Measurements from ENCODE around the gene ANTXRL. TPM values are rescaled to one million over a fixed set of nuclear protein-coding genes. Genes with fewer than 3 reads are reported as not detected.

The ANTXRL gene
- polyA plus RNA-seq, 1 donor from 2014 or later = not detected

DNA sequence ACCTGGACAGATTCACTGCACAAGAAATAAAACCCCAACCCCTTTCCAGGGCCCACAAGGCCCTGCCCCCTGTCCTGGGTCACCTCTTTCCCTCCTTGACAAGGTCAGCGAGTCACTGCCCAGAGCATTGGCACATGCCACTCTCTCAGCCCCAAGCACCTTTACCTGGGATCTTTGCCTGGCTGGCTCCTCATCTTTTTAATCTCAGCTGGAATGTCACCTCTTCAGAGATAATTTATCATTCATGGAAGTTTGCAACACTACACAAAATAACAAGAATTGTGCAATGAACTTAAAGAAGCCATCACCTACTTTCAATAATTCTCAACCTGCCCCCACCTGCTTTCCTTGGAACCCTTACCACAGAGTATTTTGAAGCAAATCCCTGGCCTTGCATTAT, 19.2 kb downstream of the ANTXRL start:
- Histone ChIP-seq H3K9me3 (ENCODE audit: low read length) (no peaks in the 10 kb centered on the region), H2AFZ (ENCODE audit: low read depth, low read length) (no peak overlapping the region), H3K36me3 (ENCODE audit: insufficient read depth, low read length) (no peaks in the 10 kb centered on the region), H3K9me2 (ENCODE audit: insufficient read depth, low read length) (no peaks in the 10 kb centered on the region), H3K79me2 (replicated peaks; ENCODE audit: insufficient read depth, low read length) (no peaks in the 10 kb centered on the region), H3K4me3 (ENCODE audit: low read length) (no peak overlapping the region), H3K9ac (ENCODE audit: low read length) (no peak overlapping the region), H3F3A (ENCODE audit: insufficient read depth, low read length, poor library complexity, severe bottlenecking) (no peaks in the 10 kb centered on the region), H3K27me3 (ENCODE audit: insufficient read depth, low read depth, low read length) (no peaks in the 10 kb centered on the region), H4K20me1 (ENCODE audit: insufficient read depth) (no peaks in the 10 kb centered on the region), H3K27ac (ENCODE audit: low read length) (no peak overlapping the region), H3K4me2 (ENCODE audit: low read length) (no peak overlapping the region)
- no peak for TF ChIP-seq REST (IDR thresholded peaks at IDR 0.05; ENCODE audit: borderline replicate concordance)
- no peak for TF ChIP-seq EZH2 (IDR thresholded peaks at IDR 0.05; ENCODE audit: borderline replicate concordance, insufficient read depth, low read length, poor library complexity, severe bottlenecking)
- TF ChIP-seq, protein P1, sequence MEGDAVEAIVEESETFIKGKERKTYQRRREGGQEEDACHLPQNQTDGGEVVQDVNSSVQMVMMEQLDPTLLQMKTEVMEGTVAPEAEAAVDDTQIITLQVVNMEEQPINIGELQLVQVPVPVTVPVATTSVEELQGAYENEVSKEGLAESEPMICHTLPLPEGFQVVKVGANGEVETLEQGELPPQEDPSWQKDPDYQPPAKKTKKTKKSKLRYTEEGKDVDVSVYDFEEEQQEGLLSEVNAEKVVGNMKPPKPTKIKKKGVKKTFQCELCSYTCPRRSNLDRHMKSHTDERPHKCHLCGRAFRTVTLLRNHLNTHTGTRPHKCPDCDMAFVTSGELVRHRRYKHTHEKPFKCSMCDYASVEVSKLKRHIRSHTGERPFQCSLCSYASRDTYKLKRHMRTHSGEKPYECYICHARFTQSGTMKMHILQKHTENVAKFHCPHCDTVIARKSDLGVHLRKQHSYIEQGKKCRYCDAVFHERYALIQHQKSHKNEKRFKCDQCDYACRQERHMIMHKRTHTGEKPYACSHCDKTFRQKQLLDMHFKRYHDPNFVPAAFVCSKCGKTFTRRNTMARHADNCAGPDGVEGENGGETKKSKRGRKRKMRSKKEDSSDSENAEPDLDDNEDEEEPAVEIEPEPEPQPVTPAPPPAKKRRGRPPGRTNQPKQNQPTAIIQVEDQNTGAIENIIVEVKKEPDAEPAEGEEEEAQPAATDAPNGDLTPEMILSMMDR (IDR thresholded peaks at IDR 0.05; ENCODE audit: poor library complexity, severe bottlenecking) = no peak
- TF ChIP-seq MXI1 (conservative IDR thresholded peaks at IDR 0.05; ENCODE audit: poor library complexity, severe bottlenecking) = no peak

- H3K27ac ChIP-seq (ENCODE audit: low read length) = no peak overlapping the region
- H3K4me3 ChIP-seq (ENCODE audit: low read length) = no peak overlapping the region
- H3K79me2 ChIP-seq (replicated peaks; ENCODE audit: insufficient read depth, low read length) = no peaks in the 10 kb centered on the region
- H3K9me3 ChIP-seq (ENCODE audit: low read length) = no peaks in the 10 kb centered on the region
- no peaks in the 10 kb centered on the region for H3K27me3 ChIP-seq (ENCODE audit: insufficient read depth, low read depth, low read length)
- no peak for TF ChIP-seq POLR2AphosphoS5 (IDR thresholded peaks at IDR 0.05)
- TF ChIP-seq TAF1 (IDR thresholded peaks at IDR 0.05; ENCODE audit: low read depth) = no peak
- H3F3A ChIP-seq (ENCODE audit: insufficient read depth, low read length, poor library complexity, severe bottlenecking) = no peaks in the 10 kb centered on the region
- no peak overlapping the region for H2AFZ ChIP-seq (ENCODE audit: low read depth, low read length)
- H3K36me3 ChIP-seq (ENCODE audit: insufficient read depth, low read length) = no peaks in the 10 kb centered on the region
- H3K9ac ChIP-seq (ENCODE audit: low read length) = no peak overlapping the region
- no peak overlapping the region for H3K4me2 ChIP-seq (ENCODE audit: low read length)
- no peaks in the 10 kb centered on the region for H3K9me2 ChIP-seq (ENCODE audit: insufficient read depth, low read length)
- H4K20me1 ChIP-seq (ENCODE audit: insufficient read depth) = no peaks in the 10 kb centered on the region
These were observed 19.9 kb downstream of the ANTXRL start for GRCh38 chr10:46306516-46307184.

- Histone ChIP-seq H4K20me1 (ENCODE audit: insufficient read depth) (no peaks in the 10 kb centered on the region), H3K79me2 (replicated peaks; ENCODE audit: insufficient read depth, low read length) (no peaks in the 10 kb centered on the region), H2AFZ (ENCODE audit: low read depth, low read length) (no peak overlapping the region), H3K36me3 (ENCODE audit: insufficient read depth, low read length) (no peaks in the 10 kb centered on the region), H3K9me2 (ENCODE audit: insufficient read depth, low read length) (no peaks in the 10 kb centered on the region), H3K27me3 (ENCODE audit: insufficient read depth, low read depth, low read length) (no peaks in the 10 kb centered on the region), H3K9ac (ENCODE audit: low read length) (no peak overlapping the region), H3K4me3 (ENCODE audit: low read length) (no peak overlapping the region), H3F3A (ENCODE audit: insufficient read depth, low read length, poor library complexity, severe bottlenecking) (no peaks in the 10 kb centered on the region), H3K4me2 (ENCODE audit: low read length) (no peak overlapping the region), H3K27ac (ENCODE audit: low read length) (no peak overlapping the region), H3K9me3 (ENCODE audit: low read length) (no peaks in the 10 kb centered on the region)
- TF ChIP-seq EP300 (conservative IDR thresholded peaks at IDR 0.05; ENCODE audit: poor library complexity, severe bottlenecking) = no peak
- TF ChIP-seq RAD21 (conservative IDR thresholded peaks at IDR 0.05) = no peak
- TF ChIP-seq, protein P1 (IDR thresholded peaks at IDR 0.05; ENCODE audit: poor library complexity, severe bottlenecking) = no peak
- no peak for TF ChIP-seq MXI1 (conservative IDR thresholded peaks at IDR 0.05; ENCODE audit: poor library complexity, severe bottlenecking)
- TF ChIP-seq REST (IDR thresholded peaks at IDR 0.05; ENCODE audit: borderline replicate concordance) = no peak
- no peak for TF ChIP-seq POLR2AphosphoS5 (IDR thresholded peaks at IDR 0.05)
- no peak for TF ChIP-seq EZH2 (IDR thresholded peaks at IDR 0.05; ENCODE audit: borderline replicate concordance, insufficient read depth, low read length, poor library complexity, severe bottlenecking)
These were observed 20.7 kb downstream of the ANTXRL start for GRCh38 chr10:46307281-46308112.

All from neural cell (in vitro differentiated cells).